NB4 (cell line): Measurements from ENCODE around the gene PAPOLA.

Experiments used
- MYC ChIP-seq: IDR thresholded peaks from 2 replicates; pipeline ENCODE4 v1.6.1; 2011; ENCODE audit warnings: low read depth, low read length
- POLR2A ChIP-seq: IDR thresholded peaks from 2 replicates; pipeline ENCODE4 v1.6.1; 2011; ENCODE audit warnings: mild to moderate bottlenecking; ENCODE audit not compliant: insufficient read length; ENCODE audit errors: extremely low read depth

DNA sequence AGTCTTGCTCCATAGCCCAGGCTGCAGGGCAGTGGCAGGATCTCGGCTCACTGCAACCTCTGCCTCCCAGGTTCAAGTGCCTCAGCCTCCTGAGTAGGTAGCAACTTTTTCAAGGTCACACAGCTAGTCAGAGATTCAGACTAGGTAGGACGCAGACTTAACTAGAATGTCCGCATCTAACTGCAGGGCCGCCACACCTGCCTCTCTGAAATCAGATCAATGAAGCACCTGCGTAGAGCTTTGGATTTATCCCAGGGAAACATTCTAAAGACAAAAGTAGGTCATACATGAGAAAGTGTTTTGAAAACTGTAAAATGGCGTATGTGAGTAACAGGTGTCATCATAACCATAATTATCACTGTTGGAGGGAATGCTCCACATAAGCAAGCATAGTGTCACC, 49.5 kb upstream of the PAPOLA start:
- TF ChIP-seq MYC (no peak), POLR2A (no peak)
